Astrocyte (in vitro differentiated cells and primary cell): ENCODE measurements around the gene LRCH1. TPM values are rescaled to one million over a fixed set of nuclear protein-coding genes. Genes with fewer than 3 reads are reported as not detected.

Experiments
- DNase-seq: peaks from one replicate; pipeline ENCODE4 v3.0.0-alpha.2; 2010; ENCODE audit warnings: low read depth
- FAIRE-seq: peaks from 2 replicates; lab custom pipeline; 2011; peaks lifted over from hg19 to GRCh38; lab: Jason Lieb, UNC
- H2AFZ ChIP-seq: 2 replicates; pipeline ENCODE4 v1.6.0; 2012; ENCODE audit warnings: low read depth, low read length, inconsistent platforms
- H3K27ac ChIP-seq: 2 replicates; pipeline ENCODE4 v1.5.1; 2011; ENCODE audit warnings: low read depth, low read length, inconsistent platforms
- H3K27me3 ChIP-seq: 2 replicates; pipeline ENCODE4 v1.6.0; 2011; ENCODE audit warnings: low read length, inconsistent platforms; ENCODE audit not compliant: insufficient read depth
- H3K36me3 ChIP-seq: 2 replicates; pipeline ENCODE4 v1.5.1; 2011; ENCODE audit warnings: low read length, inconsistent platforms; ENCODE audit not compliant: insufficient read depth
- H3K4me1 ChIP-seq: 2 replicates; pipeline ENCODE4 v1.5.1; 2011; ENCODE audit warnings: low read length, inconsistent platforms; ENCODE audit not compliant: insufficient read depth
- H3K4me2 ChIP-seq: 2 replicates; pipeline ENCODE4 v1.6.0; 2012; ENCODE audit warnings: low read length, inconsistent platforms
- H3K4me3 ChIP-seq: 2 replicates; pipeline ENCODE4 v1.5.1; 2011; ENCODE audit warnings: low read depth, mild to moderate bottlenecking, low read length, inconsistent platforms; ENCODE audit not compliant: insufficient read depth
- H3K79me2 ChIP-seq: 2 replicates; pipeline ENCODE4 v1.6.0; 2012; ENCODE audit warnings: mild to moderate bottlenecking, low read length, inconsistent platforms; ENCODE audit not compliant: insufficient read depth
- H3K9ac ChIP-seq: 2 replicates; pipeline ENCODE4 v1.6.0; 2012; ENCODE audit warnings: mild to moderate bottlenecking, low read length, inconsistent platforms
- H3K9me3 ChIP-seq: 2 replicates; pipeline ENCODE4 v1.5.1; 2012; ENCODE audit warnings: low read depth, mild to moderate bottlenecking, low read length, inconsistent platforms; ENCODE audit not compliant: insufficient read depth
- H4K20me1 ChIP-seq: 2 replicates; pipeline ENCODE4 v1.6.0; 2012; ENCODE audit warnings: low read length, inconsistent platforms; ENCODE audit not compliant: insufficient read depth
- H3K27ac Mint-ChIP-seq: one replicate; pipeline ENCODE4 v1.8.0; 2021; ENCODE audit warnings: mild to moderate bottlenecking, mixed read lengths; ENCODE audit not compliant: unreplicated experiment
- H3K27me3 Mint-ChIP-seq: one replicate; pipeline ENCODE4 v1.8.0; 2021; ENCODE audit warnings: low read depth, mixed read lengths; ENCODE audit not compliant: unreplicated experiment
- H3K36me3 Mint-ChIP-seq: one replicate; pipeline ENCODE4 v1.8.0; 2021; ENCODE audit warnings: low read depth, mixed read lengths; ENCODE audit not compliant: unreplicated experiment
- H3K4me1 Mint-ChIP-seq: one replicate; pipeline ENCODE4 v1.8.0; 2021; ENCODE audit warnings: low read depth, mixed read lengths; ENCODE audit not compliant: unreplicated experiment
- H3K4me3 Mint-ChIP-seq: one replicate; pipeline ENCODE4 v1.8.0; 2021; ENCODE audit warnings: mild to moderate bottlenecking, moderate library complexity, mixed read lengths; ENCODE audit not compliant: unreplicated experiment
- H3K9me3 Mint-ChIP-seq: one replicate; pipeline ENCODE4 v1.8.0; 2021; ENCODE audit warnings: mild to moderate bottlenecking, mixed read lengths; ENCODE audit not compliant: unreplicated experiment
- CTCF ChIP-seq: IDR thresholded peaks from 2 replicates; pipeline ENCODE4 v1.5.1; 2011; ENCODE audit warnings: low read depth, mild to moderate bottlenecking, inconsistent platforms, low read length, moderate library complexity; ENCODE audit not compliant: insufficient read depth
- EZH2 ChIP-seq: IDR thresholded peaks from 2 replicates; pipeline ENCODE4 v1.6.1; 2012; ENCODE audit warnings: mild to moderate bottlenecking, low read length, inconsistent platforms; ENCODE audit not compliant: insufficient read depth
- total RNA-seq: library from RNA; stranded (reverse); gene quantifications from 2 replicates; pipeline ENCODE4 v1.2.1, GENCODE V29; 2021

Gene LRCH1
- total RNA-seq, 1 donor from 2014 or later: 17.7 TPM

GRCh38 chr13:46736541-46737310 is 183.8 kb downstream of the LRCH1 start:
- H3K36me3 Mint-ChIP-seq: peaks cover 6% of the 10 kb centered on the region

GRCh38 chr13:46738055-46738454 is 185.1 kb downstream of the LRCH1 start:
- DNase-seq (no peak), FAIRE-seq (no peak)
- H3K27ac Mint-ChIP-seq: no peak overlapping the region
- Histone ChIP-seq H3K4me1 (no peaks in the 10 kb centered on the region), H2AFZ (no peak overlapping the region), H3K9me3 (no peaks in the 10 kb centered on the region), H4K20me1 (no peaks in the 10 kb centered on the region), H3K27ac (no peak overlapping the region), H3K9ac (no peak overlapping the region), H3K27me3 (no peaks in the 10 kb centered on the region), H3K4me3 (no peak overlapping the region), H3K36me3 (peaks cover 8% of the 10 kb centered on the region), H3K4me2 (no peak overlapping the region), H3K79me2 (no peaks in the 10 kb centered on the region)
- H3K36me3 Mint-ChIP-seq: peaks cover 6% of the 10 kb centered on the region
- H3K4me1 Mint-ChIP-seq: peaks cover 2% of the 10 kb centered on the region
- no peaks in the 10 kb centered on the region for H3K27me3 Mint-ChIP-seq
- H3K9me3 Mint-ChIP-seq: no peaks in the 10 kb centered on the region
- H3K4me3 Mint-ChIP-seq: no peak overlapping the region
- no peak for TF ChIP-seq EZH2

More at GRCh38 chr13:46736541-46737310, 183.8 kb downstream of the LRCH1 start:
- DNase-seq: no peak
- Histone ChIP-seq H3K4me2 (no peak overlapping the region), H3K27me3 (no peaks in the 10 kb centered on the region), H3K9me3 (no peaks in the 10 kb centered on the region), H3K9ac (no peak overlapping the region), H2AFZ (no peak overlapping the region), H3K36me3 (peaks cover 15% of the 10 kb centered on the region), H3K27ac (no peak overlapping the region), H4K20me1 (no peaks in the 10 kb centered on the region), H3K4me3 (no peak overlapping the region), H3K79me2 (no peaks in the 10 kb centered on the region), H3K4me1 (no peaks in the 10 kb centered on the region)
- no peak for FAIRE-seq
- Mint-ChIP-seq H3K27me3 (no peaks in the 10 kb centered on the region), H3K4me1 (no peaks in the 10 kb centered on the region), H3K4me3 (no peak overlapping the region), H3K27ac (no peak overlapping the region), H3K9me3 (no peaks in the 10 kb centered on the region)
- TF ChIP-seq CTCF (no peak), EZH2 (no peak)

GRCh38 chr13:46738766-46739165 is 185.8 kb downstream of the LRCH1 start:
- no peak overlapping the region for H3K27ac ChIP-seq
- DNase-seq (no peak), FAIRE-seq (no peak)
- no peak overlapping the region for H3K9ac ChIP-seq
- H4K20me1 ChIP-seq: no peaks in the 10 kb centered on the region
- peaks cover 7% of the 10 kb centered on the region for H3K4me1 Mint-ChIP-seq
- no peaks in the 10 kb centered on the region for H3K9me3 Mint-ChIP-seq
- no peaks in the 10 kb centered on the region for H3K27me3 ChIP-seq
- no peak overlapping the region for H2AFZ ChIP-seq
- peaks cover 3% of the 10 kb centered on the region for H3K4me1 ChIP-seq
- no peaks in the 10 kb centered on the region for H3K79me2 ChIP-seq
- no peak overlapping the region for H3K4me2 ChIP-seq
- H3K9me3 ChIP-seq: no peaks in the 10 kb centered on the region
- H3K4me3 ChIP-seq: no peak overlapping the region
- no peak overlapping the region for H3K4me3 Mint-ChIP-seq
- TF ChIP-seq EZH2 (no peak), CTCF (no peak)
- H3K36me3 Mint-ChIP-seq: peaks cover 6% of the 10 kb centered on the region
- H3K27me3 Mint-ChIP-seq: no peaks in the 10 kb centered on the region
- H3K27ac Mint-ChIP-seq: no peak overlapping the region
- H3K36me3 ChIP-seq: peaks cover 8% of the 10 kb centered on the region
